HepG2 (cell line): Measurements from ENCODE around the gene FBRSL1.

Experiments used
- TF ChIP-seq, protein P1 (sequence below): sonication (generic); formaldehyde crosslinking; IDR thresholded peaks from 2 replicates; pipeline ENCODE4 v1.5.1; 2020; ENCODE audit warnings: missing genetic modification reagents, mild to moderate bottlenecking, borderline replicate concordance
- TF ChIP-seq, protein P2 (sequence below): IDR thresholded peaks from 2 replicates; pipeline ENCODE4 v1.6.1; 2016; ENCODE audit warnings: low read depth, borderline replicate concordance

DNA sequence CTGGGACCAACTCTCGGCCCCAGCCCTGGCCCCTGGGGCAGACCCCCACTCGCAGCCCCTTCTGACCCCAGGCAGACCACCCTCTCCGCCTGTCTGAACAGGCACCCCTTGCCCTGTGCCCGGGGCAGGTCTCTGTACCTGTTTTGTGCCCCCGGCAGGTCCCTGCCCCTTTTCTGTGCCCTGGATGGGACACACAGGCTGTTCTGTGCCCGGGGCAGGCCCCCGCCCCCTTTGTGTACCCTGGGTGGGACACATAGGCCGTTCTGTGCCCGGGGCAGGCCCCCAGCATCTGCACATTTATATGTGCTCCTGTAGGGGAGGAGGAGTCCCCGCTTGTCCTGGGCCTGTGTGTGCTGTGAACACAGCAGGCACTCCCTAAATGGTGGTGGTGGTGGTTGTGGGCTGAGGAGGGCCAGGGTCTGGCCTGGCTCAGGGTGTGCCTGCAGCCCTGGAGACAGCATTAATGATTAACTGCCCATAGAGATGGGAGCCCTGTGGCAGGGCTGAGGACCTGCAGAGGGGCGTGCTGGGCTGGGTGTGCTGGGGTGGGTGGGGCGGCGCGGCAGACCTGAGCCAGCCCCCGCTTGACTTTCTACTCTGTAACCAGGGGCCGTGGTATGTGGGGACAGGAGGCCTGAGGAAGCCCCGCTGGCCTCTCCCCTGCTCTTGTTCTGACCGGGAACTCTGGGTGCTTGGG is 3.7 kb downstream of the FBRSL1 start:
- TF ChIP-seq, protein P1, sequence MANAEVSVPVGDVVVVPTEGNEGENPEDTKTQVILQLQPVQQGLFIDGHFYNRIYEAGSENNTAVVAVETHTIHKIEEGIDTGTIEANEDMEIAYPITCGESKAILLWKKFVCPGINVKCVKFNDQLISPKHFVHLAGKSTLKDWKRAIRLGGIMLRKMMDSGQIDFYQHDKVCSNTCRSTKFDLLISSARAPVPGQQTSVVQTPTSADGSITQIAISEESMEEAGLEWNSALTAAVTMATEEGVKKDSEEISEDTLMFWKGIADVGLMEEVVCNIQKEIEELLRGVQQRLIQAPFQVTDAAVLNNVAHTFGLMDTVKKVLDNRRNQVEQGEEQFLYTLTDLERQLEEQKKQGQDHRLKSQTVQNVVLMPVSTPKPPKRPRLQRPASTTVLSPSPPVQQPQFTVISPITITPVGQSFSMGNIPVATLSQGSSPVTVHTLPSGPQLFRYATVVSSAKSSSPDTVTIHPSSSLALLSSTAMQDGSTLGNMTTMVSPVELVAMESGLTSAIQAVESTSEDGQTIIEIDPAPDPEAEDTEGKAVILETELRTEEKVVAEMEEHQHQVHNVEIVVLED (CRISPR knock-in tag), result no peak
- TF ChIP-seq, protein P2, sequence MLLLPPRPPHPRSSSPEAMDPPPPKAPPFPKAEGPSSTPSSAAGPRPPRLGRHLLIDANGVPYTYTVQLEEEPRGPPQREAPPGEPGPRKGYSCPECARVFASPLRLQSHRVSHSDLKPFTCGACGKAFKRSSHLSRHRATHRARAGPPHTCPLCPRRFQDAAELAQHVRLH (CRISPR knock-in tag), result no peak
